AG04450 (cell line): ENCODE results near the gene MYO5B. TPM values are rescaled to one million over a fixed set of nuclear protein-coding genes. Genes with fewer than 3 reads are reported as not detected.

Source experiments
- CTCF ChIA-PET: fragments of 300-600, 350-600 bp; formaldehyde crosslinking; extraction: SDS; loops from one replicate; lab custom pipeline; 2022; ENCODE audit warnings: antibody characterized with exemption, inconsistent platforms; lab: Charles Lee
- POLR2A ChIA-PET: fragments of 350-600 bp; formaldehyde crosslinking; extraction: SDS; loops from one replicate; lab custom pipeline; 2021; ENCODE audit warnings: antibody characterized with exemption, inconsistent platforms; lab: Yijun Ruan, JAX
- DNase-seq: peaks from one replicate; pipeline ENCODE4 v3.0.0-alpha.2; 2011; ENCODE audit warnings: low read depth, low spot score
- H3K27ac ChIP-seq: one replicate; pipeline ENCODE4 v1.5.1; 2012; ENCODE audit warnings: low read depth, low read length, control low read depth
- H3K27me3 ChIP-seq: one replicate; pipeline ENCODE4 v1.6.0; 2012; ENCODE audit warnings: low read length; ENCODE audit not compliant: control insufficient read depth, insufficient read depth
- H3K4me3 ChIP-seq: 2 replicates; pipeline ENCODE4 v1.5.1; 2011; ENCODE audit warnings: mild to moderate bottlenecking, low read depth, low read length, control low read depth
- H3K9me3 ChIP-seq: 2 replicates; pipeline ENCODE4 v1.5.1; 2012; ENCODE audit warnings: low read length; ENCODE audit not compliant: control insufficient read depth, insufficient read depth
- CTCF ChIP-seq: IDR thresholded peaks from 2 replicates; pipeline ENCODE4 v1.5.1; 2011; ENCODE audit warnings: low read depth, low read length, control low read depth, inconsistent platforms
- polyA plus RNA-seq: library from polyadenylated mRNA; depleted of rRNA; stranded (reverse); fragments of >200 nt; gene quantifications from 2 replicates; pipeline ENCODE4 v1.2.3, GENCODE V29; 2011

Gene MYO5B
- polyA plus RNA-seq, 1 experiment = 0.32 TPM

- no peak for TF ChIP-seq CTCF
- CTCF ChIA-PET = interaction anchor here (2.3 kb wide), 1 partner anchor 176 kb away, joined by 5 read pairs; no protein-coding TSS in a partner anchor
- DNase-seq = no peak
Observed at GRCh38 chr18:50181590-50181989, 13.4 kb downstream of the MYO5B start.

GRCh38 chr18:50179465-50179864 lies 15.5 kb downstream of the MYO5B start:
- ChIA-PET CTCF (interaction anchor here (0.5 to 2.3 kb wide), 2 partner anchors 66 to 178 kb away, joined by 5 to 7 read pairs; no protein-coding TSS in a partner anchor), POLR2A (no interaction called here)
- no peak for DNase-seq
- Histone ChIP-seq H3K27ac (no peak overlapping the region), H3K9me3 (no peaks in the 10 kb centered on the region), H3K4me3 (no peak overlapping the region), H3K27me3 (no peaks in the 10 kb centered on the region)
- no peak for TF ChIP-seq CTCF

More at GRCh38 chr18:50181590-50181989, 13.4 kb downstream of the MYO5B start:
- Histone ChIP-seq H3K9me3 (no peaks in the 10 kb centered on the region), H3K27me3 (no peaks in the 10 kb centered on the region), H3K4me3 (no peak overlapping the region), H3K27ac (no peak overlapping the region)
- POLR2A ChIA-PET = no interaction called here

- no peak overlapping the region for H3K4me3 ChIP-seq
Observed at GRCh38 chr18:50177294-50177992, 17.5 kb downstream of the MYO5B start.

GRCh38 chr18:50172367-50172766 lies 22.6 kb downstream of the MYO5B start:
- Histone ChIP-seq H3K27ac (no peak overlapping the region), H3K4me3 (no peak overlapping the region), H3K9me3 (no peaks in the 10 kb centered on the region), H3K27me3 (no peaks in the 10 kb centered on the region)
- TF ChIP-seq CTCF = no peak
- CTCF ChIA-PET = no interaction called here
- POLR2A ChIA-PET = no interaction called here
- no peak for DNase-seq

More at GRCh38 chr18:50177294-50177992, 17.5 kb downstream of the MYO5B start:
- Histone ChIP-seq H3K27me3 (no peaks in the 10 kb centered on the region), H3K27ac (no peak overlapping the region), H3K9me3 (no peaks in the 10 kb centered on the region)
- no peak for DNase-seq
- ChIA-PET POLR2A (no interaction called here), CTCF (interaction anchor here (0.8 kb wide), 1 partner anchor 179 kb away, joined by 3 read pairs; no protein-coding TSS in a partner anchor)
- TF ChIP-seq CTCF = no peak

GRCh38 chr18:50171406-50171805 lies 23.5 kb downstream of the MYO5B start:
- ChIA-PET CTCF (no interaction called here), POLR2A (no interaction called here)
- Histone ChIP-seq H3K27ac (no peak overlapping the region), H3K9me3 (no peaks in the 10 kb centered on the region), H3K4me3 (no peak overlapping the region), H3K27me3 (no peaks in the 10 kb centered on the region)
- DNase-seq = no peak
- no peak for TF ChIP-seq CTCF
